Smooth muscle cell (in vitro differentiated cells): Measurements from ENCODE around the gene TRERF1. TPM values are rescaled to one million over a fixed set of nuclear protein-coding genes. Genes with fewer than 3 reads are reported as not detected.

Source experiments
- DNase-seq: peaks from one replicate; lab custom pipeline; 2025; ENCODE audit not compliant: unreplicated experiment; lab: John Stamatoyannopoulos, UW
- H2AFZ ChIP-seq: fragments of 200-600 bp; sonication (generic); 2 replicates; pipeline ENCODE4 v1.6.0; 2016; ENCODE audit warnings: antibody characterized with exemption, low read depth, mild to moderate bottlenecking
- H3F3A ChIP-seq: fragments of 200-600 bp; sonication (generic); 2 replicates; pipeline ENCODE4 v1.6.0; 2017; ENCODE audit warnings: antibody characterized with exemption, low read depth
- H3K27ac ChIP-seq: fragments of 200-600 bp; sonication (generic); 2 replicates; pipeline ENCODE4 v1.5.1; 2016; ENCODE audit warnings: low read depth, mild to moderate bottlenecking
- H3K27me3 ChIP-seq: fragments of 200-600 bp; sonication (generic); 2 replicates; pipeline ENCODE4 v1.6.1; 2016; ENCODE audit warnings: low read depth, mild to moderate bottlenecking
- H3K36me3 ChIP-seq: fragments of 200-600 bp; sonication (generic); 2 replicates; pipeline ENCODE4 v1.5.1; 2016; ENCODE audit warnings: low read depth
- H3K4me1 ChIP-seq: fragments of 200-600 bp; sonication (generic); 2 replicates; pipeline ENCODE4 v1.5.1; 2016; ENCODE audit warnings: low read depth
- H3K4me2 ChIP-seq: fragments of 200-600 bp; sonication (generic); 2 replicates; pipeline ENCODE4 v1.6.0; 2016; ENCODE audit warnings: mild to moderate bottlenecking
- H3K4me3 ChIP-seq: fragments of 200-600 bp; sonication (generic); 2 replicates; pipeline ENCODE4 v1.5.1; 2016; ENCODE audit warnings: mild to moderate bottlenecking
- H3K79me2 ChIP-seq: fragments of 200-600 bp; sonication (generic); 2 replicates; pipeline ENCODE4 v1.6.0; 2016; ENCODE audit warnings: low read depth, mild to moderate bottlenecking
- H3K9ac ChIP-seq: fragments of 200-600 bp; sonication (generic); 2 replicates; pipeline ENCODE4 v1.6.0; 2016; ENCODE audit warnings: low read depth
- H3K9me3 ChIP-seq: fragments of 200-600 bp; sonication (generic); replicated peaks from 2 replicates; pipeline ENCODE4 v1.5.1; 2016; ENCODE audit warnings: low read depth
- H4K20me1 ChIP-seq: fragments of 200-600 bp; sonication (generic); 2 replicates; pipeline ENCODE4 v1.6.0; 2016; ENCODE audit warnings: low read depth
- CTCF ChIP-seq: fragments of 200-600 bp; sonication (generic); IDR thresholded peaks from 2 replicates; pipeline ENCODE4 v1.5.1; 2017; ENCODE audit warnings: borderline replicate concordance, mild to moderate bottlenecking, antibody characterized with exemption; ENCODE audit not compliant: insufficient read depth, poor library complexity, severe bottlenecking
- WGBS: methylation state at CpG from one replicate; pipeline ENCODE4 v1.1.7; 2016; ENCODE audit warnings: low lambda C conversion rate; 5-methylcytosine and 5-hydroxymethylcytosine counted together
- polyA plus RNA-seq: library from polyadenylated mRNA; unstranded; fragments of >200 nt; fragmentation: Nextera tagmentation; extraction: Ambion mirVana; gene quantifications from 2 replicates; pipeline ENCODE4 v1.2.1, GENCODE V29; 2016
- total RNA-seq: library from RNA; depleted of rRNA; stranded (reverse); fragments of >200 nt; gene quantifications from 2 replicates; pipeline ENCODE4 v1.2.3, GENCODE V29; 2014

TRERF1 gene
- total and polyA plus RNA-seq, 2 experiments from 2014 or later, result 3.5 to 5.3 TPM

DNA sequence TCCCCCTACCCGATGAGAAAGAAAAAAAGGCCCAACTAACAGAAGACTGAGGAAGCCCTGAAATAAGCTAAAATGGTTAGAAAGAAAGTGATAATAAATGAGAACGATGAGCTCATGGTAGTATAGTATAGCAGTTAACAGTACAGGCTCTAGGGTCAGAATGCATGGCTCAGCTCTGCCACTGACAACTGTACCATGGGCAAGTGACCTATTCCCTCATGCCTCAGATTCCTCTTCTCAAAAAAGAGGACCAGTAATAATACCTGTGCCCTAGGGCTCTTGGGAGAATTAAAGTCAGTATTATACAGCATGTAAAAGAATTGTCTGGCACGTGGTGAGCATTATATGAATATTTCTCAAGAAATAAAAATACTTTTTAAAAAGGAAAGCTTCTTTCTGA, 19.8 kb downstream of the TRERF1 start:
- Histone ChIP-seq H3K79me2 (peaks cover 12% of the 10 kb centered on the region), H3K27me3 (no peaks in the 10 kb centered on the region), H3K9me3 (no peaks in the 10 kb centered on the region), H3K27ac (no peak overlapping the region), H2AFZ (no peak overlapping the region), H3F3A (no peaks in the 10 kb centered on the region), H3K4me2 (no peak overlapping the region), H4K20me1 (no peaks in the 10 kb centered on the region), H3K36me3 (no peaks in the 10 kb centered on the region), H3K9ac (no peak overlapping the region), H3K4me3 (no peak overlapping the region), H3K4me1 (peaks cover 17% of the 10 kb centered on the region)
- 86% methylated on average over 3 of the region's 3 CpGs for WGBS
- no peak for DNase-seq
- no peak for TF ChIP-seq CTCF

DNA sequence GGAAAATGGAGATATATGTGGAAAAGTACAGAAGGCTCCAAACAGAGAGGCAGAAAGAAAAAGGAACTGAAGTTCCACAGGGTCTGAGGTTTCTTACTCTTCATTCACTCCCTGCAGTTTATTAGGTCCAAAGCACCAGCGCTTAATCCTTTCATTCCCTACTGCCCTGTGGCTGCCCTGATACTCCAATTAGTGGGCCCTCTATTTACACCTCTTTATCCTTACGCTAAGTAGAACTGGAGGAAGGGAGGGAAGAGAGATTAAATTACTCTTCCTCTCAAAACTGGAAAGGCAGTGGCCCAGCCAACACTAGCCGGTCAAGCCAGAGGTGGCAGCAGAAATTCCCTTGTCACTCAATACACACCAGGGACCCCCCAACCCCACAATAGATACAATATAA, 20.4 kb downstream of the TRERF1 start:
- H3K79me2 ChIP-seq, result peaks cover 11% of the 10 kb centered on the region

DNA sequence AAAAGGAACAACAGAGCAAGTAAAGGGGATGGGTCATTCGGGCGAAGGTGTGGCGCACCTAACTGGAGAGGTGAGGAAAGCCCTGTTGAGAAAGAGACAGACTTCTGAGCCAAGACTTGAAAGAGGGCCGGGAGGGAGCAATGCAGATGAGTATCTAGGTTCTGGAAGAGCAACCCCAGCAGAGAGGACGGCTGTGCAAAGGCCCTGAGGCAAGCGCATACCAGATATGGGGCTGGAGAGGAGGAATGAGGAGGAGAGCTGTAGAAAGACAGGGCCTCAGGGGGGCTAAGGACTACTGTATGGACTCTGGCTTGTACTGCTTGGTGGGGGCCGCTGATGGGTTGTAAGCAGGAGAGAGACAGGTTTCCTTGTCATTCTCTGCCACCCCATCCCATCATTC, 21.9 kb downstream of the TRERF1 start:
- H3K4me2 ChIP-seq, result no peak overlapping the region
- 80% methylated on average over 7 of the region's 7 CpGs for WGBS
- no peaks in the 10 kb centered on the region for H3K27me3 ChIP-seq
- H3K9me3 ChIP-seq, result no peaks in the 10 kb centered on the region
- TF ChIP-seq CTCF, result no peak
- no peak overlapping the region for H3K4me3 ChIP-seq
- H3K36me3 ChIP-seq, result no peaks in the 10 kb centered on the region
- peaks cover 7% of the 10 kb centered on the region for H3K79me2 ChIP-seq
- no peak overlapping the region for H2AFZ ChIP-seq
- DNase-seq, result no peak
- H3F3A ChIP-seq, result no peaks in the 10 kb centered on the region
- H3K9ac ChIP-seq, result no peak overlapping the region
- H4K20me1 ChIP-seq, result no peaks in the 10 kb centered on the region
- no peak overlapping the region for H3K27ac ChIP-seq
- H3K4me1 ChIP-seq, result peaks cover 17% of the 10 kb centered on the region

More for the DNA sequence above, 20.4 kb downstream of the TRERF1 start:
- Histone ChIP-seq H3K27ac (no peak overlapping the region), H3K27me3 (no peaks in the 10 kb centered on the region), H3K36me3 (no peaks in the 10 kb centered on the region), H2AFZ (no peak overlapping the region), H3K4me1 (peaks cover 17% of the 10 kb centered on the region), H3F3A (no peaks in the 10 kb centered on the region), H3K4me3 (no peak overlapping the region), H3K4me2 (no peak overlapping the region), H3K9ac (no peak overlapping the region), H4K20me1 (no peaks in the 10 kb centered on the region), H3K9me3 (no peaks in the 10 kb centered on the region)
- WGBS, result 74% methylated on average over 3 of the region's 3 CpGs
- no peak for TF ChIP-seq CTCF
- DNase-seq, result no peak

GRCh38 chr6:42429042-42429585, 22.6 kb downstream of the TRERF1 start:
- Histone ChIP-seq H4K20me1 (no peaks in the 10 kb centered on the region), H3K79me2 (peaks cover 7% of the 10 kb centered on the region), H3K27ac (no peak overlapping the region), H3K9ac (no peak overlapping the region), H3K9me3 (no peaks in the 10 kb centered on the region), H3K4me2 (no peak overlapping the region), H2AFZ (no peak overlapping the region), H3K27me3 (no peaks in the 10 kb centered on the region), H3F3A (no peaks in the 10 kb centered on the region), H3K4me1 (peaks cover 17% of the 10 kb centered on the region), H3K4me3 (no peak overlapping the region), H3K36me3 (no peaks in the 10 kb centered on the region)
- no peak for TF ChIP-seq CTCF
- no peak for DNase-seq
- 73% methylated on average over 8 of the region's 8 CpGs for WGBS
